GM12891 (cell line): ENCODE measurements around the gene PLPPR1.

Experiments
- PAX5 ChIP-seq: IDR thresholded peaks from 2 replicates; pipeline ENCODE4 v1.6.1; 2011; ENCODE audit warnings: low read length, moderate library complexity, mild to moderate bottlenecking; ENCODE audit not compliant: insufficient read depth, severe bottlenecking
- POLR2A ChIP-seq: IDR thresholded peaks from 2 replicates; pipeline ENCODE4 v1.6.1; 2011; ENCODE audit warnings: low read depth, low read length, control low read depth
- POLR2AphosphoS5 ChIP-seq: IDR thresholded peaks from 2 replicates; pipeline ENCODE4 v1.6.1; 2011; ENCODE audit warnings: low read depth, low read length, control low read depth
- POU2F2 ChIP-seq: IDR thresholded peaks from 2 replicates; pipeline ENCODE4 v1.6.1; 2011; ENCODE audit warnings: low read depth, mild to moderate bottlenecking, control low read depth, low read length, moderate library complexity
- SPI1 ChIP-seq: IDR thresholded peaks from 2 replicates; pipeline ENCODE4 v1.6.1; 2011; ENCODE audit warnings: low read depth, low read length, control low read depth
- TAF1 ChIP-seq: IDR thresholded peaks from 2 replicates; pipeline ENCODE4 v1.6.1; 2011; ENCODE audit warnings: low read depth, low read length, control low read depth

DNA sequence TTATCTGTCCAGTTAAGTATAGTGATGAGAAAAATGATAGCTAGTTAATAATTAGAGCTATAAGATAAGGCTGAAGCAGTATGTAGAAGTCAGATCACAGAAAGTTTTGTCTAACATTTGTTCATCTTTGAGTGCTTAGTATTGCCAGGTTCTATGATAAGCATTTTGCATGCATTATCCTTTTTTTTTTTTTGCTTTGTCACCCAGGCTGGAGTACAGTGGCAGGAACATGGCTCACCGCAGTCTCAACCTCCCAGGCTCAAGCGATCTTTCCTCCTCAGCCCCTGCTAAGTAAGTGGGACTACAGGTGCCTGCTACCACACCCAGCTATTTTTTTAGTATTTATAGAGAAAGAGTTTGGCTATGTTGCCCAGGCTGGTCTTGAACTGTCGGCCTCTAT lies 338.8 kb downstream of the PLPPR1 start:
- no peak for TF ChIP-seq POLR2A
- TF ChIP-seq TAF1: no peak
- TF ChIP-seq PAX5: no peak
- no peak for TF ChIP-seq POLR2AphosphoS5
- TF ChIP-seq POU2F2: no peak
- TF ChIP-seq SPI1: no peak
